AG09319 (cell line): ENCODE results near the gene INPP4B.
A peak's percentile ranks its signal among the peaks of the same experiment; 100 is the strongest.

Source experiments
- DNase-seq: peaks from one replicate; pipeline ENCODE4 v3.0.0-alpha.2; 2010; ENCODE audit warnings: low read depth; ENCODE audit errors: extremely low read depth
- TF ChIP-seq, protein P1 (sequence below): IDR thresholded peaks from 2 replicates; pipeline ENCODE4 v1.5.1; 2011; ENCODE audit warnings: low read depth, mild to moderate bottlenecking, inconsistent platforms, low read length, moderate library complexity

INPP4B gene

GRCh38 chr4:142352712-142353111 is 493.4 kb downstream of the INPP4B start:
- DNase-seq: no peak

DNA sequence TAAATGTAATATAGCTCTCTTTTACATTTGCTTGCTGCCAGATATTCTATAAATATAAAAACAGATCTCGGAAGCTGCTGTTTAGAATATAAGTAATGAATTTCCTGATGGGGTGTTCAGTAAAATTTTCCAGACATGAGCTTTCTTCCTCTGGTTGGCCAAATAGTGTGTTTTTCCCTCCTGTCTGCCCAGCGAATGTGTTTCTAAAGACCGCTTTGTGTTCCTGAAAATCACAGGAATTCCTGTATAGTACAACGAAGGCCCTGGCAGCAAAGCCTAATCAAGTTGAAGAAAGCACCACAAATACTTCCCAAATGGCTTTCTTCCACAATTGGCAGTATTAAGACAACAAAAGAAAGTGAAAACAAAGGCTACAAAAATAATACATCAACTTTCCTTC is 494.1 kb downstream of the INPP4B start:
- DNase-seq: no peak
- TF ChIP-seq, protein P1, sequence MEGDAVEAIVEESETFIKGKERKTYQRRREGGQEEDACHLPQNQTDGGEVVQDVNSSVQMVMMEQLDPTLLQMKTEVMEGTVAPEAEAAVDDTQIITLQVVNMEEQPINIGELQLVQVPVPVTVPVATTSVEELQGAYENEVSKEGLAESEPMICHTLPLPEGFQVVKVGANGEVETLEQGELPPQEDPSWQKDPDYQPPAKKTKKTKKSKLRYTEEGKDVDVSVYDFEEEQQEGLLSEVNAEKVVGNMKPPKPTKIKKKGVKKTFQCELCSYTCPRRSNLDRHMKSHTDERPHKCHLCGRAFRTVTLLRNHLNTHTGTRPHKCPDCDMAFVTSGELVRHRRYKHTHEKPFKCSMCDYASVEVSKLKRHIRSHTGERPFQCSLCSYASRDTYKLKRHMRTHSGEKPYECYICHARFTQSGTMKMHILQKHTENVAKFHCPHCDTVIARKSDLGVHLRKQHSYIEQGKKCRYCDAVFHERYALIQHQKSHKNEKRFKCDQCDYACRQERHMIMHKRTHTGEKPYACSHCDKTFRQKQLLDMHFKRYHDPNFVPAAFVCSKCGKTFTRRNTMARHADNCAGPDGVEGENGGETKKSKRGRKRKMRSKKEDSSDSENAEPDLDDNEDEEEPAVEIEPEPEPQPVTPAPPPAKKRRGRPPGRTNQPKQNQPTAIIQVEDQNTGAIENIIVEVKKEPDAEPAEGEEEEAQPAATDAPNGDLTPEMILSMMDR: no peak

More at GRCh38 chr4:142352712-142353111, 493.4 kb downstream of the INPP4B start:
- TF ChIP-seq, protein P1: no peak

- DNase-seq: peak; percentile 24
These were observed 495.2 kb downstream of the INPP4B start for GRCh38 chr4:142350871-142351270.

GRCh38 chr4:142348613-142349021 is 497.5 kb downstream of the INPP4B start:
- TF ChIP-seq, protein P1: no peak
- no peak for DNase-seq

More at GRCh38 chr4:142350871-142351270, 495.2 kb downstream of the INPP4B start:
- TF ChIP-seq, protein P1: no peak

DNA sequence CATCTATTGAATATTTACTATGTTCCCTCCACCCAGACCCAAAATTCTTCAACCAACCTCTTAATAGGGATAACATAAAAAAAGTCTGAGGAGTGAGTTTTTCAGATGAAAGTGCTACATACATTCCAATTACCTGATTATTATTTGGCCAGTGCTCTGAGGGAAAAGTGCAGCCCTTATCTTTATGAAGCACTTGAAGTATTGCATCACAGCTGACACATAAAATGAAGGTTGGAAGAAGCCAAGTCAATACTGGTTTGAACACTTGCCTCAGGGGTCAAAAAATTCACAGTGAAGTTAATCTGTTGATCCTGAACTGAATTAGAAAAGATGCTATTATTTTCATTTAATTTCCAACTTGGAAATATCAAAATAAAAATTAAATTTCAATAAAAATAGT is 498.9 kb downstream of the INPP4B start:
- DNase-seq: no peak
- TF ChIP-seq, protein P1: no peak

- TF ChIP-seq, protein P1: no peak
- no peak for DNase-seq
These were observed 500.2 kb downstream of the INPP4B start for GRCh38 chr4:142345924-142346323.

- DNase-seq: no peak
- TF ChIP-seq, protein P1: no peak
These were observed 504.8 kb downstream of the INPP4B start for GRCh38 chr4:142341268-142341667.
